ENCODE measurements around the gene LRRN3.

Gene LRRN3

GRCh38 chr7:111080495-111081105, 10.3 kb upstream of the LRRN3 start:
- DNase-seq (ENCODE audit: low read depth) = no peak

GRCh38 chr7:111081546-111082267, 9.2 kb upstream of the LRRN3 start:
- DNase-seq (ENCODE audit: low read depth) = no peak

- no peak for DNase-seq (ENCODE audit: low read depth)
These were observed 8.6 kb upstream of the LRRN3 start for GRCh38 chr7:111082351-111082750.

- DNase-seq (ENCODE audit: low read depth) = peak; percentile 53
These were observed 7.5 kb upstream of the LRRN3 start for GRCh38 chr7:111083413-111083812.

- no peak for DNase-seq (ENCODE audit: low read depth)
These were observed 5.6 kb upstream of the LRRN3 start for GRCh38 chr7:111085356-111085755.

GRCh38 chr7:111086532-111086931, 4.4 kb upstream of the LRRN3 start:
- no peak for DNase-seq (ENCODE audit: low read depth)

- DNase-seq (ENCODE audit: low read depth) = no peak
These were observed 2.6 kb upstream of the LRRN3 start for GRCh38 chr7:111088328-111088727.

GRCh38 chr7:111089822-111090426, 1.0 kb upstream of the LRRN3 start:
- DNase-seq (ENCODE audit: low read depth) = no peak

- no peak for DNase-seq (ENCODE audit: low read depth)
These were observed 849 bp downstream of the LRRN3 start for GRCh38 chr7:111091593-111092358.

- no peak for DNase-seq (ENCODE audit: low read depth)
These were observed 1.7 kb downstream of the LRRN3 start for GRCh38 chr7:111092406-111093236.

- no peak for DNase-seq (ENCODE audit: low read depth)
These were observed 2.6 kb downstream of the LRRN3 start for GRCh38 chr7:111093496-111093895.

GRCh38 chr7:111094419-111094818, 3.5 kb downstream of the LRRN3 start:
- DNase-seq (ENCODE audit: low read depth) = no peak

- no peak for DNase-seq (ENCODE audit: low read depth)
These were observed 6.1 kb downstream of the LRRN3 start for GRCh38 chr7:111096997-111097396.

- peak; percentile 51 for DNase-seq (ENCODE audit: low read depth)
These were observed 7.3 kb downstream of the LRRN3 start for GRCh38 chr7:111098011-111098925.

GRCh38 chr7:111098926-111099250, 8.0 kb downstream of the LRRN3 start:
- no peak for DNase-seq (ENCODE audit: low read depth)

GRCh38 chr7:111101856-111102646, 11.1 kb downstream of the LRRN3 start:
- no peak for DNase-seq (ENCODE audit: low read depth)

GRCh38 chr7:111103136-111103535, 12.2 kb downstream of the LRRN3 start:
- no peak for DNase-seq (ENCODE audit: low read depth)

- DNase-seq (ENCODE audit: low read depth) = no peak
These were observed 12.8 kb downstream of the LRRN3 start for GRCh38 chr7:111103678-111104274.

GRCh38 chr7:111104710-111105109, 13.8 kb downstream of the LRRN3 start:
- no peak for DNase-seq (ENCODE audit: low read depth)

GRCh38 chr7:111105269-111105668, 14.3 kb downstream of the LRRN3 start:
- no peak for DNase-seq (ENCODE audit: low read depth)
